GM12878 (cell line): Measurements from ENCODE around the gene BCAT1. TPM values are rescaled to one million over a fixed set of nuclear protein-coding genes. Genes with fewer than 3 reads are reported as not detected.

ENCODE experiments used
- ATAC-seq: fragments of 200-7000 bp; cut with Tn5 transposase; 3 replicates; pipeline ENCODE4 v1.9.1; 2020; ENCODE audit warnings: mild to moderate bottlenecking, moderate library complexity
- BruUV-seq: library from RNA; stranded (reverse); fragments of 400-500 nt; replicated peaks from 2 replicates; lab custom pipeline; 2021; lab: Mats Ljungman, UMichigan
- CTCF ChIA-PET: fragments of 300-600 bp; sonication (Branson Sonifier 250); formaldehyde crosslinking; extraction: SDS; loops from one replicate; lab custom pipeline; 2021; ENCODE audit warnings: inconsistent platforms; lab: Yijun Ruan, JAX
- POLR2A ChIA-PET: fragments of 350-600 bp; formaldehyde crosslinking; extraction: SDS; loops from one replicate; lab custom pipeline; 2021; ENCODE audit warnings: inconsistent platforms; lab: Charles Lee
- RAD21 ChIA-PET: fragments of 300-600 bp; sonication (Branson Sonifier 250); formaldehyde crosslinking; loops from one replicate; lab custom pipeline; 2023; ENCODE audit warnings: antibody characterized with exemption; ENCODE audit not compliant: unreplicated experiment; lab: Charles Lee
- SMC1A ChIA-PET: fragments of 300-600 bp; sonication (Branson Sonifier 250); formaldehyde crosslinking; loops from one replicate; lab custom pipeline; 2023; ENCODE audit not compliant: unreplicated experiment, uncharacterized antibody; lab: Charles Lee
- DNase-seq: peaks from one replicate; pipeline ENCODE4 v3.0.0-alpha.2; 2011; ENCODE audit warnings: low read depth, low spot score
- FAIRE-seq: peaks from 3 replicates; lab custom pipeline; 2011; peaks lifted over from hg19 to GRCh38; lab: Jason Lieb, UNC
- H2AFZ ChIP-seq: 2 replicates; pipeline ENCODE4 v1.6.0; 2011; ENCODE audit warnings: low read depth, low read length, control low read depth; ENCODE audit not compliant: control insufficient read depth
- H3K27ac ChIP-seq: 2 replicates; pipeline ENCODE4 v1.5.1; 2011; ENCODE audit warnings: control low read depth; ENCODE audit not compliant: control insufficient read depth, insufficient read depth
- H3K27me3 ChIP-seq, 2 experiments: replicated peaks in 1 of 2; 2 replicates each; pipeline versions ENCODE4 v1.6.0 to v1.6.1; 2011; ENCODE audit warnings: low read length in 1 of 2; ENCODE audit not compliant: control insufficient read depth in 2 of 2, insufficient read depth in 2 of 2
- H3K36me3 ChIP-seq, 2 experiments: 2 replicates each; pipeline ENCODE4 v1.5.1; 2011; ENCODE audit warnings: low read length in 1 of 2; ENCODE audit not compliant: control insufficient read depth in 2 of 2, insufficient read depth in 2 of 2
- H3K4me1 ChIP-seq: 2 replicates; pipeline ENCODE4 v1.6.1; 2011; ENCODE audit warnings: mild to moderate bottlenecking, low read length, moderate library complexity, mixed read lengths; ENCODE audit not compliant: control insufficient read depth, insufficient read depth
- H3K4me2 ChIP-seq: 2 replicates; pipeline ENCODE4 v1.6.0; 2011; ENCODE audit warnings: control low read depth; ENCODE audit not compliant: control insufficient read depth, insufficient read depth
- H3K4me3 ChIP-seq: fragments of 200-600 bp; sonication (generic); 2 replicates; pipeline ENCODE4 v1.5.1; 2016
- H3K79me2 ChIP-seq: 2 replicates; pipeline ENCODE4 v1.6.0; 2011; ENCODE audit warnings: low read length; ENCODE audit not compliant: control insufficient read depth, insufficient read depth
- H3K9ac ChIP-seq: 2 replicates; pipeline ENCODE4 v1.8.0; 2011; ENCODE audit warnings: low read length, control low read depth, mixed read lengths; ENCODE audit not compliant: control insufficient read depth, insufficient read depth
- H3K9me3 ChIP-seq: replicated peaks from 3 replicates; pipeline ENCODE4 v1.5.1; 2011; ENCODE audit warnings: mild to moderate bottlenecking, low read length; ENCODE audit not compliant: control insufficient read depth, insufficient read depth
- H4K20me1 ChIP-seq: 2 replicates; pipeline ENCODE4 v1.6.0; 2011; ENCODE audit not compliant: control insufficient read depth, insufficient read depth
- ATF7 ChIP-seq: fragments of 450-650 bp; IDR thresholded peaks from 2 replicates; pipeline ENCODE4 v1.6.1; 2016; ENCODE audit warnings: low read depth, mild to moderate bottlenecking
- CTCF ChIP-seq, 3 experiments: IDR thresholded peaks in 2 of 3; conservative IDR thresholded peaks in 1 of 3; 2 replicates each; pipeline ENCODE4 v1.5.1; 2011; ENCODE audit warnings: low read depth in 3 of 3, low read length in 3 of 3, mild to moderate bottlenecking in 3 of 3, control low read depth in 2 of 3, moderate library complexity in 2 of 3, inconsistent platforms in 1 of 3, mixed read lengths in 1 of 3; ENCODE audit not compliant: control insufficient read depth in 2 of 3, insufficient read depth in 1 of 3; ENCODE audit errors: extremely low read depth in 1 of 3
- CUX1 ChIP-seq: IDR thresholded peaks from 2 replicates; pipeline ENCODE4 v1.6.1; 2012; ENCODE audit warnings: improper control_type of control experiment, low read depth, low read length; ENCODE audit not compliant: insufficient replicate concordance
- FOXM1 ChIP-seq: IDR thresholded peaks from 2 replicates; pipeline ENCODE4 v1.6.1; 2012; ENCODE audit warnings: low read depth, mild to moderate bottlenecking, inconsistent platforms, low read length, moderate library complexity
- HCFC1 ChIP-seq: fragments of 150-350 bp; IDR thresholded peaks from 2 replicates; pipeline ENCODE4 v1.6.1; 2014; ENCODE audit warnings: low read length
- JUNB ChIP-seq: IDR thresholded peaks from 2 replicates; pipeline ENCODE4 v1.6.1; 2016; ENCODE audit warnings: antibody characterized with exemption, mild to moderate bottlenecking
- KAT2A ChIP-seq: conservative IDR thresholded peaks from 2 replicates; pipeline ENCODE4 v1.6.1; 2011; ENCODE audit warnings: low read depth, low read length; ENCODE audit not compliant: control insufficient read depth
- KDM1A ChIP-seq: fragments of 200-600 bp; sonication (generic); IDR thresholded peaks from 2 replicates; pipeline ENCODE4 v1.6.1; 2016; ENCODE audit warnings: borderline replicate concordance
- SMARCA5 ChIP-seq: fragments of 450-650 bp; IDR thresholded peaks from 2 replicates; pipeline ENCODE4 v1.6.1; 2017; ENCODE audit warnings: mild to moderate bottlenecking
- SUZ12 ChIP-seq: fragments of 200-600 bp; sonication (generic); IDR thresholded peaks from one replicate; pipeline ENCODE4 v1.6.1; 2018; ENCODE audit warnings: antibody characterized with exemption, mild to moderate bottlenecking; ENCODE audit not compliant: unreplicated experiment
- TBL1XR1 ChIP-seq: IDR thresholded peaks from 2 replicates; pipeline ENCODE4 v1.6.1; 2012; ENCODE audit warnings: low read depth, low read length, improper control_type of control experiment
- YY1 ChIP-seq: IDR thresholded peaks from 2 replicates; pipeline ENCODE4 v1.6.1; 2011; ENCODE audit warnings: low read depth, mild to moderate bottlenecking, low read length
- ZBED1 ChIP-seq: IDR thresholded peaks from 2 replicates; pipeline ENCODE4 v1.6.1; 2016; ENCODE audit warnings: borderline replicate concordance
- ZNF207 ChIP-seq: fragments of 450-650 bp; IDR thresholded peaks from 2 replicates; pipeline ENCODE4 v1.6.1; 2014; ENCODE audit warnings: antibody characterized with exemption, mild to moderate bottlenecking, borderline replicate concordance
- ZNF24 ChIP-seq: fragments of 450-650 bp; IDR thresholded peaks from 2 replicates; pipeline ENCODE4 v1.6.1; 2017; ENCODE audit warnings: antibody characterized with exemption, mild to moderate bottlenecking
- WGBS: methylation state at CpG from one replicate; pipeline ENCODE4 v1.1.6; 2016; ENCODE audit warnings: low lambda C conversion rate; ENCODE audit not compliant: insufficient replicate concordance, insufficient coverage; ENCODE audit errors: missing lambda C conversion rate; 5-methylcytosine and 5-hydroxymethylcytosine counted together
- in situ Hi-C: fragments of 300-500 bp; cut with MboI; formaldehyde crosslinking; loops from 9 replicates; pipeline ENCODE4 v1.14.3; 2018; ENCODE audit warnings: mixed read lengths
- intact Hi-C: fragments of 100-400 bp; cut with micrococcal nuclease; formaldehyde crosslinking; loops from one replicate; pipeline ENCODE4 v1.14.2; 2022; ENCODE audit not compliant: unreplicated experiment
- polyA plus RNA-seq, 11 experiments: library from polyadenylated mRNA; depleted of rRNA in 4 of 11; unstranded in 6 of 11; stranded (reverse) in 5 of 11; fragments of >200 nt; fragmentation: Nextera tagmentation in 4 of 11; fragmentation: Illumina TruSeq in 1 of 11; extraction: Ambion mirVana in 4 of 11; extraction: Trizol in 1 of 11; gene quantifications; 1 replicate in 1 of 11; 2 replicates in 10 of 11; pipeline versions ENCODE4 v1.2.1 to v1.2.3, GENCODE V29; 2011 to 2016; ENCODE audit warnings: inconsistent platforms in 2 of 11, missing spikeins in 2 of 11, low read depth in 1 of 11
- total RNA-seq, 4 experiments: library from RNA; depleted of rRNA in 3 of 4; stranded (reverse); fragments of >200 nt in 3 of 4; fragmentation: Illumina TruSeq in 1 of 4; extraction: Trizol in 1 of 4; gene quantifications; 2 replicates each; pipeline versions ENCODE4 v1.2.1 to v1.2.3, GENCODE V29; 2013 to 2021

The BCAT1 gene
- total and polyA plus RNA-seq, 10 of the 15 experiments (the other 5 are each of a cell fraction or from before 2014, with no cell fraction given), result 26.2 to 187 (median 81.9) TPM

GRCh38 chr12:24991209-24992049, 42.5 kb upstream of the BCAT1 start:
- ATAC-seq (peak; percentile 72), FAIRE-seq (peak; percentile 68), DNase-seq (peak; percentile 65)
- in situ Hi-C loops, result loop anchor here (5.0 kb wide), 1 partner anchor 126 kb away; no protein-coding TSS in a partner anchor
- RAD21 ChIA-PET, result interaction anchor here (0.6 to 3.7 kb wide), 44 partner anchors 12 to 454 kb away, joined by 3 to 103 read pairs (median 4); partner anchors contain the start of gene BCAT1
- no TSS peak for BruUV-seq
- Histone ChIP-seq H3K9me3 (no peaks in the 10 kb centered on the region; the same call in 2 of the 3 replicates), H3K27me3 (no peaks in the 10 kb centered on the region), H3K4me2 (no peak overlapping the region), H3K79me2 (peaks cover 7% of the 10 kb centered on the region; the same call in 1 of the 2 replicates), H3K36me3 (no peaks in the 10 kb centered on the region), H4K20me1 (no peaks in the 10 kb centered on the region), H3K4me3 (no peak overlapping the region), H3K4me1 (peaks cover 29% of the 10 kb centered on the region), H3K27ac (no peak overlapping the region), H3K9ac (no peak overlapping the region), H2AFZ (no peak overlapping the region)
- CTCF ChIA-PET, result interaction anchor here (0.6 to 6.2 kb wide), 53 partner anchors 9 to 786 kb away, joined by 3 to 161 read pairs (median 6); a partner anchor contains a TSS
- 12% methylated on average over 8 of the region's 9 CpGs for WGBS
- POLR2A ChIA-PET, result interaction anchor here (1.1 to 10.0 kb wide), 3 partner anchors 51 to 128 kb away, joined by 3 to 297 read pairs (median 3); a partner anchor contains a TSS
- SMC1A ChIA-PET, result interaction anchor here (0.7 to 5.3 kb wide), 41 partner anchors 9 to 397 kb away, joined by 3 to 125 read pairs (median 8); a partner anchor contains a TSS
- intact Hi-C loops, result loop anchor here (1.0 kb wide), 1 partner anchor 139 kb away; no protein-coding TSS in a partner anchor
- no peak for TF ChIP-seq JUNB
- peak; percentile 34; the same call in 1 of the 2 replicates for TF ChIP-seq ATF7
- no peak for TF ChIP-seq SUZ12
- TF ChIP-seq TBL1XR1, result no peak
- TF ChIP-seq SMARCA5, result peak; percentile 68; the same call in 1 of the 2 replicates
- 0 out of 2 replicates have a peak, but pooled peaks have one; percentile 7 for TF ChIP-seq YY1
- peak; percentile 35 to 64 (median 45); a peak in 4 of 6 replicates for TF ChIP-seq CTCF (IDR thresholded peaks at IDR 0.05 in 2 of 3, conservative IDR thresholded peaks at IDR 0.05 in 1 of 3; ENCODE audit: control insufficient read depth in 2 of 3, extremely low read depth in 1 of 3, insufficient read depth in 1 of 3, low read depth in 3 of 3, low read length in 3 of 3)
- no peak for TF ChIP-seq ZNF207
- no peak for TF ChIP-seq ZNF24
- no peak for TF ChIP-seq ZBED1
- no peak for TF ChIP-seq KAT2A
- no peak for TF ChIP-seq KDM1A
- TF ChIP-seq CUX1, result no peak
- TF ChIP-seq HCFC1, result no peak
- 0 out of 2 replicates have a peak, but pooled peaks have one; percentile 26 for TF ChIP-seq FOXM1
